ENCODE results near the gene ZSWIM1. TPM values are rescaled to one million over a fixed set of nuclear protein-coding genes. Genes with fewer than 3 reads are reported as not detected.

ZSWIM1 gene
- total and polyA plus RNA-seq, 2 of the 8 experiments (the other 6 are each of a cell fraction or from before 2014, with no cell fraction given): 14.1 to 15.6 TPM

DNA sequence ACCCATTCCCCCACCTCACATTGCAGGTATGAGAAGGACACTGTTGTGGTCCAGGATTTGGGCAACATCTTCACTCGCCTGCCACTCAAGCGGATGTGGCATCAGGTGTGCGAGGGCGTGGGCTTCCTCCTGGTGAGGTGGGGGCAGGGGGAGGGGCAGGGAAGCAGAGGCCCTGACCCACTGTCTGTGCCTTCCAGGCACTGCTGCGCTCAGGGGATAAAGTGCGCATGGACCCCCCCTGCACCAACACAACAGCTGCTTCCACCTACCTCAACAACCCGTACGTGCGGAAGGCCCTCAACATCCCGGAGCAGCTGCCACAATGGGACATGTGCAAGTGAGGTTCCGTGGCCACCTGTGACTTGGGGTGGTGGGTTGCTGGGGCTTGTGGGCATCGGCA lies 13.8 kb downstream of the ZSWIM1 start:
- POLR2A ChIA-PET (ENCODE audit: partially characterized antibody): interaction anchor here (0.7 to 11.2 kb wide), 10 partner anchors 9 to 67 kb away, joined by 3 to 172 read pairs (median 4); partner anchors contain the start of genes ACOT8, PLTP and ZSWIM1
- Histone ChIP-seq H3K4me2 (ENCODE audit: insufficient read depth in 1 of 2, low read depth in 2 of 2, low read length in 2 of 2) (no peak overlapping the region), H3K23me2 (ENCODE audit: low read depth, low read length) (peaks cover 15% of the 10 kb centered on the region; the same call in 1 of the 2 replicates), H3K27me3 (replicated peaks in 1 of 4; ENCODE audit: control insufficient read depth in 3 of 4, extremely low read depth in 1 of 4, insufficient read depth in 3 of 4, low read length in 3 of 4) (no peaks in the 10 kb centered on the region), H3K18ac (ENCODE audit: extremely low read depth, low read length) (no peak overlapping the region), H4K8ac (ENCODE audit: extremely low read depth, insufficient read depth, low read length) (no peak overlapping the region; the same call in 1 of the 2 replicates), H2AFZ (ENCODE audit: low read length) (no peak overlapping the region), H2BK15ac (ENCODE audit: low read length) (no peak overlapping the region), H3K9ac (replicated peaks in 1 of 4; ENCODE audit: extremely low read depth in 1 of 4, low read depth in 3 of 4, low read length in 3 of 4) (no peak overlapping the region), H3K23ac (ENCODE audit: insufficient read length) (no peak overlapping the region), H4K91ac (replicated peaks; ENCODE audit: insufficient read length, low read length) (no peak overlapping the region), H2AK5ac (ENCODE audit: low read depth, low read length) (no peak overlapping the region), H4K5ac (ENCODE audit: insufficient read length, low read depth, low read length) (no peak overlapping the region), H2BK20ac (ENCODE audit: low read length) (no peak overlapping the region), H3K56ac (replicated peaks; ENCODE audit: insufficient read length, low read depth, low read length) (no peak overlapping the region), H3K27ac (ENCODE audit: low read depth, low read length) (no peak overlapping the region), H3K36me3 (ENCODE audit: control insufficient read depth in 2 of 4, insufficient read depth in 4 of 4, low read length in 3 of 4) (peaks cover 9 to 29% (median 24%) of the 10 kb centered on the region in 4 experiments), H3K4me1 (replicated peaks in 1 of 4; ENCODE audit: control insufficient read depth in 3 of 4, insufficient read depth in 4 of 4, low read length in 3 of 4) (peaks cover 0 to 10% (median 6%) of the 10 kb centered on the region in 4 experiments; a peak in 6 of 7 replicates), H3K4ac (replicated peaks; ENCODE audit: insufficient read length, low read depth, low read length) (no peak overlapping the region), H2BK12ac (ENCODE audit: low read depth, low read length) (no peak overlapping the region), H3K14ac (ENCODE audit: insufficient read length) (no peak overlapping the region), H3K79me1 (ENCODE audit: low read depth, low read length) (no peaks in the 10 kb centered on the region; the same call in 1 of the 2 replicates), H3K4me3 (ENCODE audit: extremely low read depth in 1 of 4, insufficient read depth in 2 of 4, low read depth in 3 of 4, low read length in 4 of 4) (no peak overlapping the region), H2BK120ac (replicated peaks; ENCODE audit: low read depth, low read length) (no peak overlapping the region), H3K9me3 (ENCODE audit: insufficient read depth in 2 of 2, low read depth in 1 of 2, low read length in 1 of 2) (no peaks in the 10 kb centered on the region), H4K20me1 (replicated peaks in 1 of 2; ENCODE audit: control insufficient read depth in 1 of 2, insufficient read depth in 2 of 2, low read length in 2 of 2) (peaks cover 0 to 13% of the 10 kb centered on the region in 2 experiments), H3K79me2 (ENCODE audit: control insufficient read depth in 1 of 2, insufficient read depth in 2 of 2, low read length in 2 of 2) (no peaks in the 10 kb centered on the region), H2BK5ac (ENCODE audit: low read depth, low read length) (no peak overlapping the region)
- CTCF ChIA-PET (ENCODE audit: partially characterized antibody): interaction anchor here (4.1 to 5.6 kb wide), 2 partner anchors 7 to 67 kb away, joined by 15 to 24 read pairs; no protein-coding TSS in a partner anchor
- 88% methylated on average over 11 of the region's 12 CpGs; no CpG with 5 or more reads in 1 of the 2 experiments for WGBS, 2 experiments (ENCODE audit: extremely low coverage in 1 of 2, insufficient coverage in 1 of 2, insufficient read length in 1 of 2, insufficient replicate concordance in 2 of 2, low coverage in 1 of 2, low lambda C conversion rate in 2 of 2, missing lambda C conversion rate in 1 of 2)
- no peak for DNase-seq (ENCODE audit: low read depth in 1 of 2, low spot score in 2 of 2)
- no peak for FAIRE-seq
- TF ChIP-seq POLR2AphosphoS5 (IDR thresholded peaks at IDR 0.05; ENCODE audit: low read depth, low read length) (peak; percentile 64; the same call in 1 of the 2 replicates), TAF7 (optimal IDR thresholded peaks at IDR 0.05; ENCODE audit: borderline replicate concordance, low read depth, low read length) (no peak), RNF2 (IDR thresholded peaks at IDR 0.05; ENCODE audit: borderline replicate concordance, low read depth, low read length, missing control alignments, poor library complexity, severe bottlenecking) (no peak), BRCA1 (IDR thresholded peaks at IDR 0.05; ENCODE audit: low read depth, low read length) (no peak), JUND (IDR thresholded peaks at IDR 0.05; ENCODE audit: low read length) (no peak), POLR2A (IDR thresholded peaks at IDR 0.05; ENCODE audit: control extremely low read depth in 1 of 2, low read depth in 2 of 2, low read length in 2 of 2) (peak in 1 of 2 experiments; percentile 57; a peak in 1 of 3 replicates)

Data from H1 (cell line).